K562 (cell line): ENCODE results near the gene PPCDC. TPM values are rescaled to one million over a fixed set of nuclear protein-coding genes. Genes with fewer than 3 reads are reported as not detected.

Source experiments
- ARNT ChIP-seq, 2 experiments: fragments of 450-650 bp; IDR thresholded peaks; 2 replicates each; pipeline ENCODE4 v1.6.1; 2016; ENCODE audit warnings: mild to moderate bottlenecking in 1 of 2
- CAMTA2 ChIP-seq: fragments of 250-450 bp; sonication (Bioruptor Pico); conservative IDR thresholded peaks from 2 replicates; pipeline ENCODE4 v1.5.1; 2022
- CHD2 ChIP-seq: IDR thresholded peaks from 2 replicates; pipeline ENCODE4 v1.6.1; 2011; ENCODE audit warnings: low read depth, low read length
- HNRNPH1 ChIP-seq: fragments of 200-400 bp; formaldehyde crosslinking; optimal IDR thresholded peaks from 2 replicates; pipeline ENCODE3; 2017; ENCODE audit warnings: low read depth, mild to moderate bottlenecking, low read length, moderate library complexity
- KDM5B ChIP-seq: fragments of 200-600 bp; sonication (generic); IDR thresholded peaks from 2 replicates; pipeline ENCODE4 v1.6.1; 2012; ENCODE audit warnings: low read depth, mild to moderate bottlenecking, moderate library complexity, low read length, control low read depth, inconsistent platforms; ENCODE audit not compliant: insufficient replicate concordance
- KLF10 ChIP-seq: fragments of 250-450 bp; sonication (Bioruptor Pico); IDR thresholded peaks from 2 replicates; pipeline ENCODE4 v1.6.1; 2021; ENCODE audit warnings: matching md5 sums
- MCM3 ChIP-seq: fragments of 450-650 bp; IDR thresholded peaks from 2 replicates; pipeline ENCODE4 v1.6.1; 2016
- NR0B1 ChIP-seq: fragments of 450-650 bp; IDR thresholded peaks from one replicate; pipeline ENCODE4 v1.6.1; 2018; ENCODE audit warnings: mild to moderate bottlenecking, moderate library complexity; ENCODE audit not compliant: partially characterized antibody
- POLR2AphosphoS5 ChIP-seq: IDR thresholded peaks from 2 replicates; pipeline ENCODE4 v1.6.1; 2011; ENCODE audit warnings: mild to moderate bottlenecking, low read depth, low read length, moderate library complexity; ENCODE audit not compliant: control insufficient read depth, insufficient read depth
- SNRNP70 ChIP-seq: fragments of 200-400 bp; formaldehyde crosslinking; optimal IDR thresholded peaks from 2 replicates; pipeline ENCODE3; 2017; ENCODE audit warnings: low read depth, low read length
- TAF15 ChIP-seq: fragments of 200-400 bp; formaldehyde crosslinking; IDR thresholded peaks from 2 replicates; pipeline ENCODE4 v1.6.1; 2017; ENCODE audit warnings: mild to moderate bottlenecking, low read depth, low read length, moderate library complexity
- ZFP36 ChIP-seq: fragments of 150-350 bp; IDR thresholded peaks from 2 replicates; pipeline ENCODE4 v1.6.1; 2018; ENCODE audit warnings: low read length, low read depth; ENCODE audit not compliant: partially characterized antibody
- ZNF41 ChIP-seq: fragments of 250-450 bp; sonication (Bioruptor Pico); conservative IDR thresholded peaks from 2 replicates; pipeline ENCODE4 v1.4.0; 2020; ENCODE audit warnings: mild to moderate bottlenecking
- ZNF436 ChIP-seq: fragments of 250-450, 450-650 bp; sonication (Bioruptor Pico); formaldehyde crosslinking; IDR thresholded peaks from 2 replicates; pipeline ENCODE4 v1.7.0; 2020; ENCODE audit warnings: mild to moderate bottlenecking
- ZNF511 ChIP-seq: sonication (generic); formaldehyde crosslinking; IDR thresholded peaks from 2 replicates; pipeline ENCODE4 v1.8.0; 2022; ENCODE audit warnings: mild to moderate bottlenecking, missing genetic modification reagents
- ZNF551 ChIP-seq: fragments of 250-450 bp; sonication (Bioruptor Pico); IDR thresholded peaks from 2 replicates; pipeline ENCODE4 v1.5.0; 2021; ENCODE audit warnings: mild to moderate bottlenecking, moderate library complexity
- polyA plus RNA-seq, 8 experiments: library from polyadenylated mRNA; depleted of rRNA in 4 of 8; stranded (reverse) in 5 of 8; unstranded in 3 of 8; fragments of >200 nt; fragmentation: Nextera tagmentation in 2 of 8; fragmentation: Illumina TruSeq in 1 of 8; extraction: Ambion mirVana in 2 of 8; extraction: Trizol in 1 of 8; gene quantifications; 2 replicates each; pipeline versions ENCODE4 v1.2.1 to v1.2.3, GENCODE V29; 2011 to 2014; ENCODE audit warnings: inconsistent platforms in 1 of 8, missing spikeins in 1 of 8
- total RNA-seq, 7 experiments: library from RNA; depleted of rRNA in 6 of 7; stranded (reverse); fragments of >200 nt in 6 of 7; fragmentation: Illumina TruSeq in 2 of 7; extraction: Trizol in 2 of 7; gene quantifications; 2 replicates each; pipeline versions ENCODE4 v1.2.1 to v1.2.3, GENCODE V29; 2011 to 2021; ENCODE audit warnings: low replicate concordance in 1 of 7
- TF ChIP-seq, protein P1 (sequence below): fragments of 250-450 bp; sonication (Bioruptor Pico); IDR thresholded peaks from 2 replicates; pipeline ENCODE4 v1.5.0; 2021
- TF ChIP-seq, protein P2 (sequence below): fragments of 450-650 bp; formaldehyde crosslinking; IDR thresholded peaks from 2 replicates; pipeline ENCODE4 v1.4.0; 2020; ENCODE audit warnings: mild to moderate bottlenecking, moderate library complexity
- TF ChIP-seq, protein P3 (sequence below): fragments of 200-800 bp; sonication (Bioruptor generic); IDR thresholded peaks from 2 replicates; pipeline ENCODE4 v1.6.1; 2016; ENCODE audit warnings: missing genetic modification characterization, missing compliant biosample characterization

Gene PPCDC
- total and polyA plus RNA-seq, 9 of the 15 experiments (the other 6 are each of a cell fraction or from before 2014, with no cell fraction given) = 10.9 to 53.6 (median 16.7) TPM

DNA sequence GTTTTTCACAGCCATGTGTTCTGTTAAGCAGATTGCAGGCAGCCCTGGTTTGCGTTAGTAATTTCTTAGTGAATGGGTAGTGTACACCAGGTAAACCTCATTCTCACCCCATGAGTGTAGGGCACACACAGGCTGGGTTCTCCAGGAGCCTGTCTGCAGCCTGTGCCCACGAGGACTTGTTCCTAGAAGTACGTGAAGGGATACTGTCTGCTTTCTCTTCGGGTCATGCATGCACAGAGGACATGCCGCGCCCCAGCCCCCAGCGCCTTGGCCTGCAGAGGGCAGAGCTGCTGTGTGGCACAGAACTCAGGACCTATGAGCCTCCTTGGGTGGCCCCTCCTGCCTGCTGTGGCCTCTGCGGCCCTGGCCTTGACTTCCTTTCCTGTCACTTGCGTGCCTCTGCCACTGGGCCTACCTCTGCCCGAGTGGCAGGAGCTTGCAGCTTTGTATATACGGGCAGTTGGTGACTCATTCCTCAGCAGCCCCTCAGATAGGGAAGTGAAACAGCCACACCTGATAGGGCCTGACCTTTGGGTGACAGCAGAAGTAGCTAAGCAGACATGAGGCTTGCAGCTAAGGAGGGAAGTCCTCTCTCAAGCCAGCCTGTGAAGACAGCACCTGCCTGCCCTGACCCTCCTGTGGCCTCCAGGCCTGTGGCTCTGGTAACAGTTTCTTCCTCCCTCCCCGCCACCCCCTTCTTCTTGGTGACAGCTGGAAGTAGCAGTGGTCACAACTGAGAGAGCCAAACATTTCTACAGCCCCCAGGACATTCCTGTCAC, 19.5 kb downstream of the PPCDC start (continued):
- TF ChIP-seq, protein P1, sequence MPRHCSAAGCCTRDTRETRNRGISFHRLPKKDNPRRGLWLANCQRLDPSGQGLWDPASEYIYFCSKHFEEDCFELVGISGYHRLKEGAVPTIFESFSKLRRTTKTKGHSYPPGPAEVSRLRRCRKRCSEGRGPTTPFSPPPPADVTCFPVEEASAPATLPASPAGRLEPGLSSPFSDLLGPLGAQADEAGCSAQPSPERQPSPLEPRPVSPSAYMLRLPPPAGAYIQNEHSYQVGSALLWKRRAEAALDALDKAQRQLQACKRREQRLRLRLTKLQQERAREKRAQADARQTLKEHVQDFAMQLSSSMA (CRISPR knock-in tag) = no peak
- TF ChIP-seq NR0B1 = no peak
- peak; percentile 20; the same call in 1 of the 2 replicates for TF ChIP-seq POLR2AphosphoS5
- no peak for TF ChIP-seq ARNT (IDR thresholded peaks at IDR 0.05)
- no peak for TF ChIP-seq CAMTA2 (CRISPR knock-in tag)
- no peak for TF ChIP-seq CHD2
- TF ChIP-seq ZNF436 (CRISPR knock-in tag) = no peak
- TF ChIP-seq ZNF511 (CRISPR knock-in tag) = no peak
- no peak for TF ChIP-seq KLF10 (CRISPR knock-in tag)
- peak; percentile 8 for TF ChIP-seq KDM5B
- no peak for TF ChIP-seq ZNF551 (CRISPR knock-in tag)
- no peak for TF ChIP-seq ZNF41
- TF ChIP-seq, protein P2, sequence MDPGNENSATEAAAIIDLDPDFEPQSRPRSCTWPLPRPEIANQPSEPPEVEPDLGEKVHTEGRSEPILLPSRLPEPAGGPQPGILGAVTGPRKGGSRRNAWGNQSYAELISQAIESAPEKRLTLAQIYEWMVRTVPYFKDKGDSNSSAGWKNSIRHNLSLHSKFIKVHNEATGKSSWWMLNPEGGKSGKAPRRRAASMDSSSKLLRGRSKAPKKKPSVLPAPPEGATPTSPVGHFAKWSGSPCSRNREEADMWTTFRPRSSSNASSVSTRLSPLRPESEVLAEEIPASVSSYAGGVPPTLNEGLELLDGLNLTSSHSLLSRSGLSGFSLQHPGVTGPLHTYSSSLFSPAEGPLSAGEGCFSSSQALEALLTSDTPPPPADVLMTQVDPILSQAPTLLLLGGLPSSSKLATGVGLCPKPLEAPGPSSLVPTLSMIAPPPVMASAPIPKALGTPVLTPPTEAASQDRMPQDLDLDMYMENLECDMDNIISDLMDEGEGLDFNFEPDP (CRISPR knock-in tag) = no peak
- TF ChIP-seq, protein P3, sequence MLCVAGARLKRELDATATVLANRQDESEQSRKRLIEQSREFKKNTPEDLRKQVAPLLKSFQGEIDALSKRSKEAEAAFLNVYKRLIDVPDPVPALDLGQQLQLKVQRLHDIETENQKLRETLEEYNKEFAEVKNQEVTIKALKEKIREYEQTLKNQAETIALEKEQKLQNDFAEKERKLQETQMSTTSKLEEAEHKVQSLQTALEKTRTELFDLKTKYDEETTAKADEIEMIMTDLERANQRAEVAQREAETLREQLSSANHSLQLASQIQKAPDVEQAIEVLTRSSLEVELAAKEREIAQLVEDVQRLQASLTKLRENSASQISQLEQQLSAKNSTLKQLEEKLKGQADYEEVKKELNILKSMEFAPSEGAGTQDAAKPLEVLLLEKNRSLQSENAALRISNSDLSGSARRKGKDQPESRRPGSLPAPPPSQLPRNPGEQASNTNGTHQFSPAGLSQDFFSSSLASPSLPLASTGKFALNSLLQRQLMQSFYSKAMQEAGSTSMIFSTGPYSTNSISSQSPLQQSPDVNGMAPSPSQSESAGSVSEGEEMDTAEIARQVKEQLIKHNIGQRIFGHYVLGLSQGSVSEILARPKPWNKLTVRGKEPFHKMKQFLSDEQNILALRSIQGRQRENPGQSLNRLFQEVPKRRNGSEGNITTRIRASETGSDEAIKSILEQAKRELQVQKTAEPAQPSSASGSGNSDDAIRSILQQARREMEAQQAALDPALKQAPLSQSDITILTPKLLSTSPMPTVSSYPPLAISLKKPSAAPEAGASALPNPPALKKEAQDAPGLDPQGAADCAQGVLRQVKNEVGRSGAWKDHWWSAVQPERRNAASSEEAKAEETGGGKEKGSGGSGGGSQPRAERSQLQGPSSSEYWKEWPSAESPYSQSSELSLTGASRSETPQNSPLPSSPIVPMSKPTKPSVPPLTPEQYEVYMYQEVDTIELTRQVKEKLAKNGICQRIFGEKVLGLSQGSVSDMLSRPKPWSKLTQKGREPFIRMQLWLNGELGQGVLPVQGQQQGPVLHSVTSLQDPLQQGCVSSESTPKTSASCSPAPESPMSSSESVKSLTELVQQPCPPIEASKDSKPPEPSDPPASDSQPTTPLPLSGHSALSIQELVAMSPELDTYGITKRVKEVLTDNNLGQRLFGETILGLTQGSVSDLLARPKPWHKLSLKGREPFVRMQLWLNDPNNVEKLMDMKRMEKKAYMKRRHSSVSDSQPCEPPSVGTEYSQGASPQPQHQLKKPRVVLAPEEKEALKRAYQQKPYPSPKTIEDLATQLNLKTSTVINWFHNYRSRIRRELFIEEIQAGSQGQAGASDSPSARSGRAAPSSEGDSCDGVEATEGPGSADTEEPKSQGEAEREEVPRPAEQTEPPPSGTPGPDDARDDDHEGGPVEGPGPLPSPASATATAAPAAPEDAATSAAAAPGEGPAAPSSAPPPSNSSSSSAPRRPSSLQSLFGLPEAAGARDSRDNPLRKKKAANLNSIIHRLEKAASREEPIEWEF = peak; percentile 71; the same call in 1 of the 2 replicates
- TF ChIP-seq HNRNPH1 = no peak
- no peak for TF ChIP-seq ZFP36
- no peak for TF ChIP-seq MCM3
- no peak for TF ChIP-seq SNRNP70
- TF ChIP-seq TAF15 = no peak
